ENCODE data around the gene PLK2.

DNA sequence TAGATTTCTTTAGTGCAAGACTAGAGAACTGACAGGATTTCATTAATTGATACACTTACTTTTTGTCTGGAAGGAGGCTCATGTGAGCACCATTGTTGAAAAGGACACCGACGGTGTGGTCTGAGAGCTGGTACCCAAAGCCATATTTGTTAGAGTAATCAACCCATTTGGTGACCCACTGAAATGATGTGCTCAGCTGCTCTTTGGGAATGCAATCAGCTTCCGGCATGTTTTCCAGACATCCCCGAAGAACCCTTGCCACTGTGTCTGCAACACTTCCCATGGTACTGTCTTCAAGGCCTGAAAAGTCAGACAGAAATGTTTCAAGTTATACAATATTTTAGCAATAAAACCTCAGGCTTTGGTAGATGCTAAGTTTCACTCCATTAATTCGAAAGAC lies 4.4 kb downstream of the PLK2 start:
- no peak for TF ChIP-seq ZNF384 (IDR thresholded peaks at IDR 0.05)
- TF ChIP-seq L3MBTL2 (conservative IDR thresholded peaks at IDR 0.05), result no peak
- no peak for TF ChIP-seq NFRKB (IDR thresholded peaks at IDR 0.05)
- TF ChIP-seq FOXA1 (IDR thresholded peaks at IDR 0.05), result no peak
- TF ChIP-seq ELF4 (IDR thresholded peaks at IDR 0.05), result no peak
